H1 (cell line): ENCODE measurements around the gene MAP1LC3A. TPM values are rescaled to one million over a fixed set of nuclear protein-coding genes. Genes with fewer than 3 reads are reported as not detected.

Experiments
- CTCF ChIA-PET: fragments of 300-600 bp; sonication (Branson Sonifier 250); formaldehyde crosslinking; loops from one replicate; lab custom pipeline; 2021; ENCODE audit not compliant: partially characterized antibody; lab: Charles Lee
- POLR2A ChIA-PET: fragments of 300-600 bp; sonication (Branson Sonifier 250); formaldehyde crosslinking; loops from one replicate; lab custom pipeline; 2021; ENCODE audit warnings: inconsistent platforms; ENCODE audit not compliant: partially characterized antibody; lab: Charles Lee
- DNase-seq, 2 experiments: peaks; one replicate each; pipeline versions ENCODE4 v3.0.0 to v3.0.0-alpha.2; 2010 to 2022; ENCODE audit warnings: low spot score in 2 of 2, low read depth in 1 of 2, mixed read lengths in 1 of 2
- FAIRE-seq: peaks from 2 replicates; lab custom pipeline; 2011; peaks lifted over from hg19 to GRCh38; lab: Jason Lieb, UNC
- H2AFZ ChIP-seq: 2 replicates; pipeline ENCODE4 v1.8.1; 2012; ENCODE audit warnings: low read length, inconsistent platforms
- H2AK5ac ChIP-seq: 2 replicates; pipeline ENCODE4 v1.6.1; 2013; ENCODE audit warnings: low read depth, low read length
- H2BK120ac ChIP-seq: replicated peaks from 2 replicates; pipeline ENCODE3; 2013; ENCODE audit warnings: low read depth, low read length, inconsistent platforms
- H2BK12ac ChIP-seq: 2 replicates; pipeline ENCODE4 v1.6.1; 2013; ENCODE audit warnings: low read depth, low read length
- H2BK15ac ChIP-seq: 2 replicates; pipeline ENCODE4 v1.6.1; 2013; ENCODE audit warnings: low read length
- H2BK20ac ChIP-seq: 2 replicates; pipeline ENCODE4 v1.6.1; 2013; ENCODE audit warnings: low read length
- H2BK5ac ChIP-seq: 2 replicates; pipeline ENCODE4 v1.6.1; 2013; ENCODE audit warnings: low read depth, low read length
- H3K14ac ChIP-seq: 2 replicates; pipeline ENCODE4 v1.6.1; 2013; ENCODE audit warnings: inconsistent platforms; ENCODE audit not compliant: insufficient read length
- H3K18ac ChIP-seq: 2 replicates; pipeline ENCODE4 v1.6.1; 2013; ENCODE audit warnings: low read length; ENCODE audit errors: extremely low read depth
- H3K23ac ChIP-seq: 2 replicates; pipeline ENCODE4 v1.6.1; 2013; ENCODE audit warnings: inconsistent platforms; ENCODE audit not compliant: insufficient read length
- H3K23me2 ChIP-seq: 2 replicates; pipeline ENCODE4 v1.6.1; 2013; ENCODE audit warnings: low read depth, low read length
- H3K27ac ChIP-seq: 2 replicates; pipeline ENCODE4 v1.6.1; 2011; ENCODE audit warnings: low read depth, low read length, inconsistent platforms
- H3K27me3 ChIP-seq, 4 experiments: replicated peaks in 1 of 4; 1 replicate in 1 of 4; 2 replicates in 3 of 4; pipeline versions ENCODE4 v1.6.1 to v1.8.1; 2011 to 2013; ENCODE audit warnings: low read length in 3 of 4, mild to moderate bottlenecking in 3 of 4, inconsistent platforms in 2 of 4, mixed read lengths in 2 of 4, moderate library complexity in 1 of 4; ENCODE audit not compliant: control insufficient read depth in 3 of 4, insufficient read depth in 3 of 4; ENCODE audit errors: extremely low read depth in 1 of 4
- H3K36me3 ChIP-seq, 4 experiments: 2 replicates each; pipeline versions ENCODE4 v1.6.1 to v1.8.1; 2011 to 2013; ENCODE audit warnings: mild to moderate bottlenecking in 4 of 4, low read length in 3 of 4, moderate library complexity in 2 of 4, control low read depth in 1 of 4, inconsistent platforms in 1 of 4; ENCODE audit not compliant: insufficient read depth in 4 of 4, control insufficient read depth in 2 of 4
- H3K4ac ChIP-seq: replicated peaks from 2 replicates; pipeline ENCODE3; 2013; ENCODE audit warnings: low read length, low read depth, mixed read lengths, inconsistent platforms; ENCODE audit not compliant: insufficient read length
- H3K4me1 ChIP-seq, 4 experiments: replicated peaks in 1 of 4; 1 replicate in 1 of 4; 2 replicates in 3 of 4; pipeline versions ENCODE4 v1.6.1 to v1.8.1; 2011 to 2013; ENCODE audit warnings: low read length in 3 of 4, inconsistent platforms in 2 of 4, mixed read lengths in 1 of 4; ENCODE audit not compliant: insufficient read depth in 4 of 4, control insufficient read depth in 3 of 4
- H3K4me2 ChIP-seq, 2 experiments: 2 replicates each; pipeline versions ENCODE4 v1.6.1 to v1.8.1; 2011 to 2013; ENCODE audit warnings: low read depth in 2 of 2, low read length in 2 of 2, control low read depth in 1 of 2, inconsistent platforms in 1 of 2, mild to moderate bottlenecking in 1 of 2; ENCODE audit not compliant: insufficient read depth in 1 of 2
- H3K4me3 ChIP-seq, 4 experiments: fragments of 200-600, 300-600 bp in 1 of 4; sonication (generic), shearing (Covaris generic), sonication (Bioruptor Twin) in 1 of 4; 2 replicates each; pipeline versions ENCODE4 v1.5.1 to v1.8.1; 2011 to 2016; ENCODE audit warnings: low read length in 4 of 4, low read depth in 3 of 4, control low read depth in 2 of 4, inconsistent platforms in 2 of 4, mild to moderate bottlenecking in 2 of 4, mixed read lengths in 1 of 4, moderate library complexity in 1 of 4; ENCODE audit not compliant: insufficient read depth in 2 of 4; ENCODE audit errors: extremely low read depth in 1 of 4
- H3K56ac ChIP-seq: replicated peaks from 2 replicates; pipeline ENCODE3; 2013; ENCODE audit warnings: low read depth, mild to moderate bottlenecking, mixed read lengths, low read length, inconsistent platforms; ENCODE audit not compliant: insufficient read length
- H3K79me1 ChIP-seq: 2 replicates; pipeline ENCODE4 v1.6.1; 2013; ENCODE audit warnings: low read depth, low read length, control low read depth
- H3K79me2 ChIP-seq, 2 experiments: 2 replicates each; pipeline versions ENCODE4 v1.6.1 to v1.8.1; 2012 to 2013; ENCODE audit warnings: low read length in 2 of 2, mild to moderate bottlenecking in 2 of 2, inconsistent platforms in 1 of 2; ENCODE audit not compliant: insufficient read depth in 2 of 2, control insufficient read depth in 1 of 2
- H3K9ac ChIP-seq, 4 experiments: replicated peaks in 1 of 4; 1 replicate in 1 of 4; 2 replicates in 3 of 4; pipeline versions ENCODE4 v1.6.1 to v1.8.1; 2011 to 2013; ENCODE audit warnings: low read depth in 3 of 4, low read length in 3 of 4, control low read depth in 2 of 4, mild to moderate bottlenecking in 2 of 4, moderate library complexity in 2 of 4, inconsistent platforms in 1 of 4; ENCODE audit errors: extremely low read depth in 1 of 4
- H3K9me3 ChIP-seq, 2 experiments: 2 replicates each; pipeline versions ENCODE4 v1.6.1 to v1.8.1; 2012 to 2013; ENCODE audit warnings: mild to moderate bottlenecking in 2 of 2, moderate library complexity in 2 of 2, control low read depth in 1 of 2, inconsistent platforms in 1 of 2, low read depth in 1 of 2, low read length in 1 of 2, mixed read lengths in 1 of 2; ENCODE audit not compliant: insufficient read depth in 2 of 2
- H4K20me1 ChIP-seq, 2 experiments: replicated peaks in 1 of 2; 2 replicates each; pipeline versions ENCODE3 to v1.8.1; 2011 to 2013; ENCODE audit warnings: inconsistent platforms in 2 of 2, low read length in 2 of 2, mild to moderate bottlenecking in 1 of 2; ENCODE audit not compliant: insufficient read depth in 2 of 2, control insufficient read depth in 1 of 2
- H4K5ac ChIP-seq: 2 replicates; pipeline ENCODE4 v1.6.1; 2013; ENCODE audit warnings: low read length, low read depth, mixed read lengths, inconsistent platforms; ENCODE audit not compliant: insufficient read length
- H4K8ac ChIP-seq: 2 replicates; pipeline ENCODE4 v1.8.0; 2013; ENCODE audit warnings: mild to moderate bottlenecking, moderate library complexity, low read length, inconsistent platforms; ENCODE audit not compliant: insufficient read depth; ENCODE audit errors: extremely low read depth
- H4K91ac ChIP-seq: replicated peaks from 2 replicates; pipeline ENCODE3; 2013; ENCODE audit warnings: low read length, mixed read lengths, inconsistent platforms; ENCODE audit not compliant: insufficient read length
- BACH1 ChIP-seq: IDR thresholded peaks from 2 replicates; pipeline ENCODE4 v1.6.1; 2012; ENCODE audit warnings: low read length, improper control_type of control experiment
- BCL11A ChIP-seq, 2 experiments: IDR thresholded peaks; one replicate each; pipeline ENCODE4 v1.6.1; 2011; ENCODE audit warnings: low read depth in 2 of 2, low read length in 2 of 2, mild to moderate bottlenecking in 2 of 2
- POLR2A ChIP-seq, 2 experiments: IDR thresholded peaks; 1 replicate in 1 of 2; 2 replicates in 1 of 2; pipeline ENCODE4 v1.6.1; 2011; ENCODE audit warnings: low read depth in 2 of 2, low read length in 2 of 2, mild to moderate bottlenecking in 2 of 2; ENCODE audit errors: control extremely low read depth in 1 of 2
- POLR2AphosphoS5 ChIP-seq: IDR thresholded peaks from 2 replicates; pipeline ENCODE4 v1.6.1; 2011; ENCODE audit warnings: low read depth, low read length
- SIN3A ChIP-seq, 2 experiments: IDR thresholded peaks in 1 of 2; conservative IDR thresholded peaks in 1 of 2; 2 replicates each; pipeline ENCODE4 v1.6.1; 2011 to 2012; ENCODE audit warnings: low read length in 2 of 2, improper control_type of control experiment in 1 of 2, low read depth in 1 of 2, mild to moderate bottlenecking in 1 of 2
- SP1 ChIP-seq: IDR thresholded peaks from 2 replicates; pipeline ENCODE4 v1.6.1; 2011; ENCODE audit warnings: low read depth, low read length
- TAF1 ChIP-seq: IDR thresholded peaks from 2 replicates; pipeline ENCODE4 v1.6.1; 2011; ENCODE audit warnings: mild to moderate bottlenecking, low read depth, low read length
- WGBS, 2 experiments: shearing (Covaris generic) in 1 of 2; methylation state at CpG; one replicate each; pipeline versions ENCODE4 v1.1.6 to v1.1.7; 2013 to 2015; ENCODE audit warnings: low lambda C conversion rate in 2 of 2, mixed read lengths in 2 of 2, inconsistent platforms in 1 of 2, low coverage in 1 of 2, missing lambda C conversion rate in 1 of 2; ENCODE audit not compliant: insufficient replicate concordance in 2 of 2, insufficient coverage in 1 of 2, insufficient read length in 1 of 2; ENCODE audit errors: extremely low coverage in 1 of 2, missing lambda C conversion rate in 1 of 2; 5-methylcytosine and 5-hydroxymethylcytosine counted together
- polyA plus RNA-seq, 7 experiments: library from polyadenylated mRNA; depleted of rRNA in 3 of 7; stranded (reverse) in 5 of 7; unstranded in 2 of 7; fragments of >200 nt in 5 of 7; fragments of 200-250 nt in 2 of 7; gene quantifications; 1 replicate in 5 of 7; 2 replicates in 1 of 7; 4 replicates in 1 of 7; pipeline versions ENCODE4 v1.2.1 to v1.2.3, GENCODE V29; 2011 to 2013; ENCODE audit warnings: missing spikeins in 2 of 7, mixed read lengths in 2 of 7
- total RNA-seq: library from RNA; stranded (reverse); fragmentation: NEBNext Ultra II Directional; extraction: Animal tissue kit (Norgen Biotek cat#: 25700); gene quantifications from 2 replicates; pipeline ENCODE4 v1.2.1, GENCODE V29; 2021

The MAP1LC3A gene
- total and polyA plus RNA-seq, 2 of the 8 experiments (the other 6 are each of a cell fraction or from before 2014, with no cell fraction given), result 5.0 to 6.1 TPM

DNA sequence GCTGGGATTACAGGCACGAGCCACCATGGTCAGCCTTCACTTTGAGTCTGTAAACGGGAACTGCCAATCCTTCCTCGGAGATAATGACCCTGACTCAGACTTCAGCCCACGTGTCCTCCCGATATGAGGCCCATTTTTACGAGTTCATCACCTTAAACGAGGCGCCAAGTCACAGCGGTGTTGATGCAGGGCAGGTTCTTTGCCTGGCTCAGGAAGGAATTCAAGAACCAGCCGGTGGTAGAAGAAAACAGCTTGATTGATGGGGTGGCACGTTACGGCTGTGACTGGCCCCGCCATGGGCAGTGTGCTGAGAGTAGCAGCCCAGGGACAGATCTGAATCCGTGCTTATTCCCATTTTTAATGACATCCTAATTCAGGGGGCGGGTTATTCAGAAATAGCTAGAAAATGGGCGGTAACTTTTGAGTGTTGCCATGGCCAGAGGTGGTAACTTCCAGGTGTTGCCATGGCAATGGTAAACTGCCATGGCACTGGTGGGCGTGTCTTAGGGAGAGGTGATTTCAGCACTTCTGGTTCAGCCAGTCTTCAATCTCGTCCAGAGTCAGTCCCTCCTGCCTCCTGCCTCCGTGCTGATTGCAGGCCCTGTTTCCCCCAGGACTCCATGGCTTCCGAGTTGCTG, 9.1 kb upstream of the MAP1LC3A start:
- Histone ChIP-seq H3K9ac (peak overlapping the region in 1 of 4 experiments; percentile 29; a peak in 1 of 7 replicates), H3K36me3 (no peaks in the 10 kb centered on the region), H3K9me3 (no peaks in the 10 kb centered on the region), H2AK5ac (no peak overlapping the region), H4K5ac (no peak overlapping the region), H2BK20ac (no peak overlapping the region), H2AFZ (0 out of 2 replicates have a peak overlapping the region, but pooled peaks have one; percentile 78), H4K91ac (no peak overlapping the region), H2BK5ac (no peak overlapping the region; the same call in 1 of the 2 replicates), H3K79me1 (no peaks in the 10 kb centered on the region), H3K14ac (no peak overlapping the region), H3K79me2 (no peaks in the 10 kb centered on the region), H4K20me1 (no peaks in the 10 kb centered on the region), H3K18ac (no peak overlapping the region), H3K27me3 (no peaks in the 10 kb centered on the region), H3K4ac (no peak overlapping the region), H3K4me3 (no peak overlapping the region), H2BK12ac (0 out of 2 replicates have a peak overlapping the region, but pooled peaks have one; percentile 30), H4K8ac (no peak overlapping the region), H2BK15ac (no peak overlapping the region), H3K4me2 (peak overlapping the region; percentile 24 to 27; a peak in 2 of 4 replicates), H3K23ac (no peak overlapping the region), H3K56ac (no peak overlapping the region), H3K27ac (no peak overlapping the region), H2BK120ac (no peak overlapping the region), H3K4me1 (peaks cover 0 to 14% (median 2%) of the 10 kb centered on the region in 4 experiments; a peak in 4 of 7 replicates), H3K23me2 (peaks cover 3% of the 10 kb centered on the region; the same call in 1 of the 2 replicates)
- ChIA-PET CTCF (interaction anchor here (0.8 to 4.3 kb wide), 5 partner anchors 11 to 360 kb away, joined by 3 to 24 read pairs (median 3); no protein-coding TSS in a partner anchor), POLR2A (interaction anchor here (0.6 to 1.6 kb wide), 4 partner anchors 11 to 164 kb away, joined by 3 to 4 read pairs (median 4); no protein-coding TSS in a partner anchor)
- DNase-seq, result peak in 1 of 2 experiments; percentile 64
- FAIRE-seq, result peak; percentile 24
- TF ChIP-seq BACH1, result no peak
- TF ChIP-seq POLR2A (IDR thresholded peaks at IDR 0.05; ENCODE audit: control extremely low read depth in 1 of 2, low read depth in 2 of 2, low read length in 2 of 2), result peak in 1 of 2 experiments; percentile 52; a peak in 2 of 3 replicates
- TF ChIP-seq BCL11A (IDR thresholded peaks at IDR 0.05; ENCODE audit: low read depth in 2 of 2, low read length in 2 of 2), result no peak
- TF ChIP-seq SP1, result peak; percentile 52; the same call in 1 of the 2 replicates
- TF ChIP-seq TAF1, result 0 out of 2 replicates have a peak, but pooled peaks have one; percentile 32
- TF ChIP-seq POLR2AphosphoS5, result peak; percentile 71
- peak; percentile 85 to 92; a peak in 2 of 4 replicates for TF ChIP-seq SIN3A (conservative IDR thresholded peaks at IDR 0.05 in 1 of 2, IDR thresholded peaks at IDR 0.05 in 1 of 2; ENCODE audit: low read depth in 1 of 2, low read length in 2 of 2)
- 76% methylated on average over 20 of the region's 20 CpGs; no CpG with 5 or more reads in 1 of the 2 experiments for WGBS, 2 experiments
